ENCODE data around the gene PGF.
"Not testable (repeated sequence)": the region's sequence is repeated elsewhere in the genome, so short reads cannot be mapped to it uniquely, and the experiment has no call there.

Gene PGF

GRCh38 chr14:74938531-74939495 is 16.6 kb downstream of the PGF start:
- DNase-seq, result no peak

DNA sequence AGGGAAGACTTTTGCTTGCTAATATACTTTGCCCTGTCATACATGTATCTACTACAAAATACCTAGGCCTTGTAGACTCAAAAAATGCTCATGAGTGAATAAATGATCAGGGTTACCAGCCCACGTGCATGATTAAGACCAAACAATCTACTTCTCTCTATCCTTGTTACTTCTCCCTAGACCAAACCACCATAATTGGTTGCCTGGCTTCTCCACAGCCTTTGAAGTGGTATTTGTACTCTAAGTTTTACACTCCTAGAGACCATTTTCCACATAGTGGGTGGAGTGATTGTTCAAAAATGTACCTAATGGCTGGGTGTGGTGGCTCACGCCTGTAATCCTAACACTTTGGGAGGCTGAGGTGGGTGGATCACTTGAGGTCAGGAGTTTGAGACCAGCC is 18.2 kb downstream of the PGF start:
- no peak for DNase-seq

DNA sequence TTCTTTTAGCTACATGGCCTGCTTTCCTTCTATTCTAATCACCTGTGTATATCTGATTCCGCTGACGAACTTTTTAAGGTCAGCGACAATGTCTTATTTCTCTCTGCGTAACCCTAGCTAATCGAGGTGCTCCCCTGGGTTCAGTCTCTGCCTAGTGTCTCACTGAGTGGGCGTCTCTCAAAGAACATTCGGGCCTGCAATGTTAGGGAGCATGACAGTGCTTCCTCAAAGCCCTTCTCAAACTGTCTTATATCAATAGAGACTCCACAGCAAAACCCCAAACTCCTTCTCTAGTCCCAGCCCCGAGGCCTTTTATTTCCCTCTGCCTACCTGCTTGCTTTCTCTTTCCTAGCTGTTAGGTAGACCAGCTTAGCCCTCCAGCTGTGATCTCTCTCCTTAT is 18.7 kb downstream of the PGF start:
- DNase-seq, result no peak

DNA sequence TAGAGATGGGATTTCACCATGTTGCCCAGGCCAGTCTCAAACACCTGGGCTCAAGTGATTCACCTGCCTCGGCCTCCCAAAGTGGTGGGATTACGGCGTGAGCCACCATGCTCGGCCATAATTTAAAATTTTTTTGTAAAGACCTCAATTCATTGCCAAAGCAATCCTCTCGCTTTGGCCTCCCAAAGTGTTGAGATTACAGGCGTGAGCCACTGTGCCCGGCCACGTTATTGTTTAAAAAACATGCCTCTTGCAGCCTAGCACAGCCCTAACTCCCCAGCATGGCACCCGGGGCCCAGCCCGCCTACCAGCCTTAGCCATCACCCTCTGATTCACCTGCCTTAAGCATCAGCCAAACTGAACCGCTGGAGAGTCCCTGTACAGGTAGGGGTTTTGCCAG is 19.2 kb downstream of the PGF start:
- no peak for DNase-seq

- no peak for DNase-seq
These were observed 20.1 kb downstream of the PGF start for GRCh38 chr14:74935360-74935680.

DNA sequence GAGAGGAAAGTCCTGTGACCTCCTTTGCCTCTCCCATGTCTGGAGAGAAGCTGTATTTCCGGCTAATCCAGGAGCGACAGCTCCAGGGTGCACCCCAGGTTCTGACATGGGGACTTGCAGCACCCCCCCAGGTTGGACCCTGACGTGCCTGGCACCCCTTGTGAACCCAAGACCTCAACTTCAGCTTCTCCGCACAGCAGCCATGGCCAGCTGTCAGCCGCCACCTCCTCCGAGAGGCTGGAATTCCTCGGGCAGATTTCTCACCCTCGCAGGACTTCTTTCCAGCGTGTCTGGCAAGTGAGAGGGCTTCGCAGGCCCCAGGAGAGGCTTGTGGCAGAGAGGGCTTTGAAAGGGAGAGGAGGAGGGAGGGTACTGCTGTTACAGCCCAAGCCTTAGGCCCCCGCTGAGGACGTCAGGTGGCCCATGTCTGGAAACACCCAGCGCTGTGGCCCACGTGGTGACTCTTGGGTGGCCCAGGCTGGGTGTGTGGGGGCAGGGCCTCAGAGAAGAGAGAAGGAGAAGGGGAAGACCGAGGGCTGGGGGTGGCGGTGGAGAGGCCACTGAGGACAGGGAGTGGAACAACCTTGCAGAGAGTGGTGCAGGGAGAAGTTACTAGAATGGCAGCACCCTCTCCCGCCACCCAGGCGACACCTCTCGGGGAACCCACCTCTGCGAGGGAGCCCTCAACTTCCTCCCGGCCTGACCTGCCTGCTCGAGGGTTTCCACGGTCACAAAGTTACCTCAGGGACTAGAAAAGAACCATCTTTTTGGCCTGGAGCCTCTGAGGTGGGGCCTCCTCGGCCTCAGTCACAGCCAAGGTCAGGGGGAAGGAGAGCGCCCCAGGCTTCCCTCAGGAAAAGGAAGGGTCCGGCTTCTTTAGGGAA is 20.7 kb downstream of the PGF start:
- no peak for DNase-seq

- DNase-seq, result peak; percentile 18
These were observed 21.4 kb downstream of the PGF start for GRCh38 chr14:74934041-74934440.

- not testable (repeated sequence) for DNase-seq
These were observed 22.5 kb downstream of the PGF start for GRCh38 chr14:74932936-74933335.

DNA sequence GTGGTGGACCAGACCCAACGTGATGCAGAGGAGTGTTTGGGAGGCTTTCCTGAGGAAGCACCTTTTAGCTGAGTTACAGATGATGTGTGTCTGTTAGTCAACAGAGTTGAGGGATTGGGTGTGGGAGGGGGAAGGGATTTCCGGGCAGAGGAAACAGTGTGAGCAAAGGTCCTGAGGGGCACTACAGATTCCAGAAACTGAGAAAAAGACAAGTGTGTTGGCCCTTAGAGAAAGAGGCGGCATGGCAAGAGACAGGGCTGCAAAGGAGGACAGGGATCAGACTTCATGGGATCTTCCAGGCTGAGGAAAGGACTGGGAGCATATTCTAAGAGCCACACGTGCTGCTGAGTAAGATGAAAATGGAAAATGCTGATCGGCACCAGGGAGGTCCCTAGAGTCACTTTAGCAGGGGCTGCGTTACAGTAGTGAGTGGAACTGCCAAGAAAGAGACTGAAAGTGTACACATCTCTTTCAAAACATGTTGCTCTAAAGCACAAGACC is 22.9 kb downstream of the PGF start:
- peak; percentile 24 for DNase-seq

DNA sequence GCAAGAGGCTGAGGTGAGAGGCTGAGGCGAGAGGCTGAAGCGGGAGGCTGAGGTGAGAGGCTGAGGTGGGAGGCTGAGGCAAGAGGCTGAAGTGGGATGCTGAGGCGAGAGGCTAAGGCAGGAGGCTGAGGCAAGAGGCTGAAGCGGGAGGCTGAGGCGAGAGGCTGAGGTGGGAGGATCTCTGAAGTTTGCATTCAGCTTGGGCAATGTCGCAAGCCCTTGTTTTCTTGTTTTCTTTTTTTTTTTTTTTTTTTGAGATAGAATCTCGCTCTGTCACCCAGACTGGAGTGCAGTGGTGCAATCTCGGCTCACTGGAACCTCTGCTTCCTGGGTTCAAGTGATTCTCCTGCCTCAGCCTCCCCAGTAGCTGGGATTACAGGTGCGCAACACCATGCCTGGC is 23.7 kb downstream of the PGF start:
- not testable (repeated sequence) for DNase-seq

- DNase-seq, result no peak
These were observed 26.2 kb downstream of the PGF start for GRCh38 chr14:74929242-74929641.

DNA sequence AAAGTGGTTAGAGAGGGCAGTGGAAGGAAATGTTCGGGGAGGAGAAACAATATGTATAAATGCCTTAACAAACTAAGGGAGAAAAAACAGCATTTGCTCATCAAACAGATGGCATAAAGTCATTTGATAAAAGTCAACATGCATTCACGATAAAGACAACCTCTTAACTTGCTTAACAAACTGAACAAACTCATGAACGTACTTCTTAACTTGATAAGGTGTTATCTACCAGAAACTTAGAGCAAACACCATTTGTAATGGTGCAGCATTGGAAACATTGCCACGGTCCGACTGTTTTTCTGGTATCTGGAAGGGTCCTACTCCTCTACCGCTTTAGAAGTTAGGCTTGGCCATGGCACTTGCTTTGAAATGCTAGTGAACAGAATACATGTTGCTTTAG is 28.2 kb downstream of the PGF start:
- DNase-seq, result no peak

DNA sequence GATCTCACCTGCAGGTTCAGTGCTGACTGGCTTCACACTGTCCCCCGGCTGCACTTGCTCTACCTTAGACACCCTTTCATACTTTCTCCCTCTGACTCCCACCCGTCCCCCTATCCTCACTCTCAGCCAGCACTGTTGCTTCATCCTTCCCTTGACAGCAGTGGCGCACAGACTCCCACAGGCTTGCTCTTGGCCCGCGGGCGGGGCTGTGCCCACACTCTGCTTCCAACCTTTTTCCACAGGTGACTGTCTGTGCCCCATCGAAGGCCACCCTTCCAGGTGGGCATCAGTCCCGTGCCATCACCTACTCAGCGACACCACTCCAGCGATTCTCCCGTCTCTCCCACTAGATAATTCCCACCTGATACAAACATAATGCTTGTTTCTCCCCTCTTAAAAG is 31.3 kb downstream of the PGF start:
- DNase-seq, result no peak

DNA sequence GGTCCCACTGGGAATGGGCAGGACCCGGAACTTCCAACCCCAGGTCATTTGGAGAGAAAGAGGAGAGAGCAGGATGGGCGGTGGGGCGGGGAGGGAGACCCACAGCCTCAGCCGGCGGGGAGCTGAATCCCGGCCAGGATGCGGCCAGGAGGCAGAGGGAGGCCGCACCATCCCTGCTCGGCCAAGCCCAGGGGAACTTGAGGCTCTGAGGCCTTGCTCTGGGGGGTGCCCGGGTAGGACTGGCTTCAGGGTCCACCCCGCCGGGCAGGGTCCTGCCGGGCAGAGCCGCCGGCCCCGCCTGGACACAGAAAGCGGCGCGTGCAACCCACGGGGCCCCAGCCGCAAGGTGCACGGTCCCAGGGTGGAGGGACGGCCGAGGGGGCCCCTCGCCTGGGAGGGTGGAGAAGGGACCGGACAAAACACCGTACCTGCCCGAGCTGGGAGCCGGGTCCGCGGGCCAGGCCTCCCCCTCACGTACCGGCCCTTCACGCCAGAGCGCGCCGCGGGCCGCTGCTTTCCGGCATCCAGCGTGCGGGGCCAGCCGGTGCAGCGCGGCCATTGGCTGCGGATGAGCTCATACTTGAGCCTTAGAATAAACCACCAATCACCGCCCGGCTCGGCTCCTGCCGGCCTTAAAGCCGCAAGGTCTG is 32.5 kb downstream of the PGF start, which contains the start of gene RPS6KL1:
TSS of gene RPS6KL1 (minus strand) at position 509 of the 650 bp plus-strand sequence. CDS start 1,719 bp downstream, outside the sequence.
- peak; percentile 85 for DNase-seq

GRCh38 chr14:74921987-74922751 is 33.2 kb downstream of the PGF start:
- no peak for DNase-seq

- DNase-seq, result no peak
These were observed 34.3 kb downstream of the PGF start for GRCh38 chr14:74921053-74921620.

GRCh38 chr14:74920281-74920680 is 35.1 kb downstream of the PGF start:
- no peak for DNase-seq

- DNase-seq, result no peak
These were observed 35.8 kb downstream of the PGF start for GRCh38 chr14:74919421-74920165.

DNA sequence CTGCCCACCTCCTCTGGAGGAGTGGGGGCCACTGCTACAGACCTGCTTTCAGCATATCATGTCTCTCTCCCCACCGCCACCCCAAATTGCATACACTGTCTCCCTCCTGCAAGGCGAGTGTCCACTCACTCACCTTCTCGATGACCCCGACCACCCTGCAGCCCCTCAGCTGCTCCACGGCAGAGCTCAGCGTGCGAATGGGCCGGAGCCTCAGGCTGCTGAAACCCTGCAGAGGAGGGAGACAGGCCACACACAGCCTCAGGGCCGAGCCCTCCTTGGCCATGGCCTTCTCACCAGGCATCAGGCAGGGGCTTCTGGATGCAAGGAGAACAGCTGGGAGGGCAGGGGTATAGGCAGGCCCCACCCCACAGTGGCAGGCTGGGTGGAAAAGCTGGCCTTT is 37.0 kb downstream of the PGF start:
- no peak for DNase-seq

- no peak for DNase-seq
These were observed 37.7 kb downstream of the PGF start for GRCh38 chr14:74917646-74918081.

- no peak for DNase-seq
These were observed 38.2 kb downstream of the PGF start for GRCh38 chr14:74917178-74917543.
